NB4 (cell line): ENCODE data around the gene SLCO3A1.

Experiments
- DNase-seq: peaks from one replicate; pipeline ENCODE4 v3.0.0; 2010; ENCODE audit warnings: low read depth
- H3K4me3 ChIP-seq: one replicate; pipeline ENCODE4 v1.5.1; 2011; ENCODE audit warnings: mild to moderate bottlenecking, low read depth, low read length, moderate library complexity
- MAX ChIP-seq: IDR thresholded peaks from 2 replicates; pipeline ENCODE4 v1.6.1; 2011; ENCODE audit warnings: low read depth, low read length
- MYC ChIP-seq: IDR thresholded peaks from 2 replicates; pipeline ENCODE4 v1.6.1; 2011; ENCODE audit warnings: low read depth, low read length
- POLR2A ChIP-seq: IDR thresholded peaks from 2 replicates; pipeline ENCODE4 v1.6.1; 2011; ENCODE audit warnings: mild to moderate bottlenecking; ENCODE audit not compliant: insufficient read length; ENCODE audit errors: extremely low read depth
- TF ChIP-seq, protein P1 (sequence below): IDR thresholded peaks from one replicate; pipeline ENCODE4 v1.5.1; 2012; ENCODE audit warnings: low read depth, low read length

SLCO3A1 gene

DNA sequence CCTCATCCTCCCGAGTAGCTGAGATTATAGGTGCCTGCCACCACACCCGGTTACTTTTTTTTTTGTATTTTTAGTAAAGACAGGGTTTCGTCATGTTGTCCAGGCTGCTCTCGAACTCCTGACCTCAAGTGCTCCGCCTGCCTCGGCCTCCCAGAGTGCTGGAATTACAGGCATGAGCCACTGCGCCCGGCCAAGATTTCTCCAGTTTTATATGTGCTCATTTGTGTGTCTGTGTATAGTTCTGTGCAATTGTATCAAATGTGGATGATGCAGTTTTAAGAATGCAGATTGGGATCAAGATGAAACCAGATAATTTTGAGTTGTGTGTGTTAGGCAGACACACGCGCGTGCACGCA is 68.3 kb downstream of the SLCO3A1 start:
- no peak for DNase-seq
- TF ChIP-seq MYC (no peak), POLR2A (no peak), MAX (no peak)
- TF ChIP-seq, protein P1, sequence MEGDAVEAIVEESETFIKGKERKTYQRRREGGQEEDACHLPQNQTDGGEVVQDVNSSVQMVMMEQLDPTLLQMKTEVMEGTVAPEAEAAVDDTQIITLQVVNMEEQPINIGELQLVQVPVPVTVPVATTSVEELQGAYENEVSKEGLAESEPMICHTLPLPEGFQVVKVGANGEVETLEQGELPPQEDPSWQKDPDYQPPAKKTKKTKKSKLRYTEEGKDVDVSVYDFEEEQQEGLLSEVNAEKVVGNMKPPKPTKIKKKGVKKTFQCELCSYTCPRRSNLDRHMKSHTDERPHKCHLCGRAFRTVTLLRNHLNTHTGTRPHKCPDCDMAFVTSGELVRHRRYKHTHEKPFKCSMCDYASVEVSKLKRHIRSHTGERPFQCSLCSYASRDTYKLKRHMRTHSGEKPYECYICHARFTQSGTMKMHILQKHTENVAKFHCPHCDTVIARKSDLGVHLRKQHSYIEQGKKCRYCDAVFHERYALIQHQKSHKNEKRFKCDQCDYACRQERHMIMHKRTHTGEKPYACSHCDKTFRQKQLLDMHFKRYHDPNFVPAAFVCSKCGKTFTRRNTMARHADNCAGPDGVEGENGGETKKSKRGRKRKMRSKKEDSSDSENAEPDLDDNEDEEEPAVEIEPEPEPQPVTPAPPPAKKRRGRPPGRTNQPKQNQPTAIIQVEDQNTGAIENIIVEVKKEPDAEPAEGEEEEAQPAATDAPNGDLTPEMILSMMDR: no peak
- H3K4me3 ChIP-seq: no peak overlapping the region

DNA sequence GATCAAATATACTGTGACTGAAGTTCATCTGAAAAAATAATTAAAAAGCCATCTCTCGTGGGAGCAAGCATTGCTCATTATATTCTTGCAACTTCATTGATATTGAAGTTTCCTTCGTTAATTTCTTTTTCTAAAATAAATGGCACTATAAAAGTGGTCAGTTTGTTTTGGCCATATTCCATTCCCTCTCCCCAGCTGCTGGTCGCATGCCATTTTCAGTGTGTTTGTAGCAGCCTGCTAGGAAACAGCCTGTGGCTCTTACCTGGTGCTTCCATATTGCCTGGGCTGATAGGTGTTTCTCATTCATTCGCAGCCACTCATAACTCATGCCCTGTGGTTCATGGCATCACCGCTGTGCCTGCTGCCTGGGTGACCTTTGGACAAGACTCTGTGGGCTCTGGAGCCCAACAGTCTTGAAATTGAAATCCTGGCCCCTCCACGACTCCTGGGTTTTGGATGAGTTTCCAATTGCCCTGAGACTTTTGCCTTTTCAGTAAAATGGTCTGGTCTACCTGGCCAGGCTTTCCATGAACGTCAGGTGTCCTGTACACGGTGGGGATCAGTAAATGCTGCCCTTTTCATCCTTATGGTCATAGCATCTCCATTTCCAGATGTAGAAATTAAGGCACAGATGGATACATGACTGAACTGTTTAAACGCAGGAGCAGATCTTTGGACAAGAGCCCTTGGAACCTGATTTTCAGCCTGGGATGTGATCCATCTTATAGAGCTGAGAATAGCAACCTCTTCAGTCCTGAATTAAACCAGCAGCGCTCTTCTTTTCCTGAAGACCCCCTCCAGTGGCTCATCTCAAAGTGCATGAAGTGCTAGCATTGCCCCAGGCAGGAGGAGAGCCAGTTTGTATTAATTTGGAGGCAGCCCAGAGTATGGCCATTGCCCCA is 69.4 kb downstream of the SLCO3A1 start:
- DNase-seq: no peak
- no peak overlapping the region for H3K4me3 ChIP-seq
- TF ChIP-seq MYC (no peak), POLR2A (no peak), MAX (no peak)
- TF ChIP-seq, protein P1: no peak

- H3K4me3 ChIP-seq: no peak overlapping the region
- no peak for DNase-seq
- TF ChIP-seq MYC (no peak), POLR2A (no peak), MAX (no peak)
- TF ChIP-seq, protein P1: no peak
Observed at GRCh38 chr15:91924183-91924582, 70.7 kb downstream of the SLCO3A1 start.

DNA sequence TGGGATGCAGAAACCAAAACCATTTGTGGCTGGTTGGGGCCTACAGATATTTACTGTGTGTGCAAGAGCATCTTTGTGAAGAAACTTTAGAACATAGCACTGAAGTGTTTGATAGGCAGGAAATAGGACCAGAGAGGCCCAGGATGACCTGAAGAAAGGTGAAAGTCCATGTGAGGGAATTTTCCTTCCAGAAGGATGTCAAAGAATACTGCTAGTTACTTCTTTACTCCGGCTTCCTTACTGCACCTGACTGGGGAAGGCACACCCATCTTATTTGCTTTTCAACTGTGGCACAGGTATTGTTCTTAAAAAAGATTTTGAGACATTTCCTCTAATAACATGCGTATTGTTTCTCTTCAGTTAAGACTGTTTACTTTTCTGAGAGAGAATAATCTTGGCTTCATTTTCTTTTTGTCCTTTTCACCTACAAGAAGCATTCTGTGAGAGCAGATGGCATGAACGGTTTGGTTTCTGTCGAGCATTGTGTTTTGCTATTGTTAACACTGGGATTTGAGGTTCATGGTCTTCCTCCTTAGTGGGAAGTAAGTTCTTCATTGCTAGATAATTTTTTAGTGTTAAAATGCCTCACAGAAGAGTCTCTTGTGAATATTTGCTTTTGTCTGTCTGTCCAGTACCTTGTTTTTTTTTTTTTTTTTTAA is 71.5 kb downstream of the SLCO3A1 start:
- TF ChIP-seq MYC: no peak
- no peak overlapping the region for H3K4me3 ChIP-seq
- DNase-seq: no peak

DNA sequence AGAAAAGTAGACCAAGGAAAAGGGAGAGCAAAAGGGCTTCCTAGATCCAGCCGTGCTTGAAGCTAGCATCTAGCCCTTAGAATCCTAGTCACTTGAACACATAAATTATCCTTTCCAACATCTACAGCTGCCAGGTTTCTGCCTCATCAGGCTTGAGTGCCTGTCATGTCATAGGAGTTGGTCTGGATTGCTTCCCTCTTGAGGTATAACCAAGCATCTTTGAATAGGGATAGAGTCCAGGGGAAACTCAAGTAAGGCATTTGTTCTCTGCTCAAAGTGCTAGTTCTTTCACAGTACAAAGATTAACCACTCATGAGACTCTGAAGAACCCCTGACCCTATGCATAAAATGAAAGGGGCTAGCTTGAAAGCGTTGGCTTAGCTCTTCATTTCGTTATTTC is 72.3 kb downstream of the SLCO3A1 start:
- TF ChIP-seq MYC (no peak), POLR2A (no peak), MAX (no peak)
- TF ChIP-seq, protein P1: no peak
- no peak for DNase-seq
- no peak overlapping the region for H3K4me3 ChIP-seq

DNA sequence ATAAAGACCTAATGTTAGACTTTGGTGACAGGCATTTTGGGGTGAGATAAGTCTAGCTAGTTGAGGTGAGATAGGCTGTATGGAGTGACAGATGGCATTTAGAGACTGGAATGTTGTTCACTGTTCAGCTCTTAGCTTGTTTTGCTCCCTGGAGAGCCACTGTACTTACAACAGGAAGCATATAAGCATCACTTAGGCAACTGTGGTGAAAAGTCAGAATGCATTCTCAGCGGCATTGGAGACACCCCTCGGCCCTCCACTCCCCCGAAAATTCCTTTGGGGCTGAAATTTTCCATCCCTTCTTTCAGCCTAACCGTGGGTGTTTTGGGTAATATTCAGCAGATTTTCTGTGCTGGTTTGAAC is 73.4 kb downstream of the SLCO3A1 start:
- DNase-seq: no peak
- TF ChIP-seq POLR2A: no peak
- no peak for TF ChIP-seq MAX
- TF ChIP-seq, protein P1: no peak
- no peak for TF ChIP-seq MYC
- no peak overlapping the region for H3K4me3 ChIP-seq
